ENCODE measurements around the gene UNC5A. TPM values are rescaled to one million over a fixed set of nuclear protein-coding genes. Genes with fewer than 3 reads are reported as not detected.

UNC5A gene
- total RNA-seq, 2 experiments from 2014 or later: not detected

- Mint-ChIP-seq H3K4me3 (no peak overlapping the region), H3K36me3 (ENCODE audit: low read depth) (no peaks in the 10 kb centered on the region), H3K9me3 (ENCODE audit: low read depth) (no peaks in the 10 kb centered on the region), H3K4me1 (no peaks in the 10 kb centered on the region), H3K27ac (no peak overlapping the region), H3K27me3 (peaks cover 31% of the 10 kb centered on the region)
- ATAC-seq: no peak
- ChIA-PET POLR2A (no interaction called here), CTCF (no interaction called here)
- no peak for DNase-seq
- intact Hi-C loops (cut with DNase I, micrococcal nuclease): no loop called here
These were observed 33.3 kb downstream of the UNC5A start for GRCh38 chr5:176843673-176844072.

- intact Hi-C loops (cut with DNase I, micrococcal nuclease): no loop called here
- H3K27ac Mint-ChIP-seq: no peak overlapping the region
- ATAC-seq: no peak
- POLR2A ChIA-PET: no interaction called here
- no peak overlapping the region for H3K4me3 Mint-ChIP-seq
- H3K27me3 Mint-ChIP-seq: peaks cover 28% of the 10 kb centered on the region
- H3K36me3 Mint-ChIP-seq (ENCODE audit: low read depth): no peaks in the 10 kb centered on the region
- CTCF ChIA-PET: no interaction called here
- DNase-seq: no peak
- no peaks in the 10 kb centered on the region for H3K4me1 Mint-ChIP-seq
- H3K9me3 Mint-ChIP-seq (ENCODE audit: low read depth): no peaks in the 10 kb centered on the region
These were observed 33.9 kb downstream of the UNC5A start for GRCh38 chr5:176844281-176844680.

- H3K4me3 Mint-ChIP-seq: no peak overlapping the region
- H3K27me3 Mint-ChIP-seq: peaks cover 29% of the 10 kb centered on the region
- DNase-seq (no peak), ATAC-seq (no peak)
- H3K4me1 Mint-ChIP-seq: no peaks in the 10 kb centered on the region
- CTCF ChIA-PET: no interaction called here
- intact Hi-C loops (cut with DNase I, micrococcal nuclease): no loop called here
- H3K27ac Mint-ChIP-seq: no peak overlapping the region
- POLR2A ChIA-PET: no interaction called here
- no peaks in the 10 kb centered on the region for H3K36me3 Mint-ChIP-seq (ENCODE audit: low read depth)
- no peaks in the 10 kb centered on the region for H3K9me3 Mint-ChIP-seq (ENCODE audit: low read depth)
These were observed 34.5 kb downstream of the UNC5A start for GRCh38 chr5:176844706-176845391.

- no peak overlapping the region for H3K27ac Mint-ChIP-seq
- ChIA-PET CTCF (no interaction called here), POLR2A (no interaction called here)
- intact Hi-C loops (cut with DNase I, micrococcal nuclease): no loop called here
- H3K27me3 Mint-ChIP-seq: peaks cover 31% of the 10 kb centered on the region
- no peak overlapping the region for H3K4me3 Mint-ChIP-seq
- no peaks in the 10 kb centered on the region for H3K9me3 Mint-ChIP-seq (ENCODE audit: low read depth)
- H3K36me3 Mint-ChIP-seq (ENCODE audit: low read depth): no peaks in the 10 kb centered on the region
- DNase-seq (no peak), ATAC-seq (no peak)
- no peaks in the 10 kb centered on the region for H3K4me1 Mint-ChIP-seq
These were observed 35.0 kb downstream of the UNC5A start for GRCh38 chr5:176845392-176845713.

GRCh38 chr5:176846335-176847140 is 36.2 kb downstream of the UNC5A start:
- intact Hi-C loops (cut with DNase I, micrococcal nuclease): no loop called here
- ATAC-seq (peak; percentile 53), DNase-seq (peak; percentile 33)
- ChIA-PET POLR2A (no interaction called here), CTCF (no interaction called here)
- no peaks in the 10 kb centered on the region for H3K4me1 Mint-ChIP-seq
- H3K36me3 Mint-ChIP-seq (ENCODE audit: low read depth): no peaks in the 10 kb centered on the region
- no peaks in the 10 kb centered on the region for H3K9me3 Mint-ChIP-seq (ENCODE audit: low read depth)
- no peak overlapping the region for H3K4me3 Mint-ChIP-seq
- H3K27ac Mint-ChIP-seq: no peak overlapping the region
- H3K27me3 Mint-ChIP-seq: peaks cover 27% of the 10 kb centered on the region

- no peak for ATAC-seq
- no peaks in the 10 kb centered on the region for H3K9me3 Mint-ChIP-seq (ENCODE audit: low read depth)
- no peaks in the 10 kb centered on the region for H3K4me1 Mint-ChIP-seq
- intact Hi-C loops (cut with DNase I, micrococcal nuclease): no loop called here
- H3K27ac Mint-ChIP-seq: no peak overlapping the region
- no peak overlapping the region for H3K4me3 Mint-ChIP-seq
- ChIA-PET CTCF (no interaction called here), POLR2A (no interaction called here)
- peaks cover 26% of the 10 kb centered on the region for H3K27me3 Mint-ChIP-seq
- no peak for DNase-seq
- no peaks in the 10 kb centered on the region for H3K36me3 Mint-ChIP-seq (ENCODE audit: low read depth)
These were observed 36.8 kb downstream of the UNC5A start for GRCh38 chr5:176847148-176847547.

- Mint-ChIP-seq H3K4me3 (no peak overlapping the region), H3K27ac (no peak overlapping the region), H3K4me1 (no peaks in the 10 kb centered on the region), H3K27me3 (peaks cover 24% of the 10 kb centered on the region), H3K36me3 (ENCODE audit: low read depth) (no peaks in the 10 kb centered on the region), H3K9me3 (ENCODE audit: low read depth) (no peaks in the 10 kb centered on the region)
- no peak for DNase-seq
- ChIA-PET CTCF (interaction anchor here (0.7 kb wide), 1 partner anchor 1993 kb away, joined by 3 read pairs; no protein-coding TSS in a partner anchor), POLR2A (no interaction called here)
- intact Hi-C loops (cut with DNase I, micrococcal nuclease): no loop called here
- ATAC-seq: no peak
These were observed 37.4 kb downstream of the UNC5A start for GRCh38 chr5:176847726-176848290.

GRCh38 chr5:176848651-176849050 is 38.3 kb downstream of the UNC5A start:
- Mint-ChIP-seq H3K36me3 (ENCODE audit: low read depth) (no peaks in the 10 kb centered on the region), H3K4me3 (no peak overlapping the region), H3K27ac (no peak overlapping the region), H3K27me3 (peaks cover 22% of the 10 kb centered on the region), H3K9me3 (ENCODE audit: low read depth) (no peaks in the 10 kb centered on the region), H3K4me1 (no peaks in the 10 kb centered on the region)
- no peak for DNase-seq
- intact Hi-C loops (cut with DNase I, micrococcal nuclease): no loop called here
- no peak for ATAC-seq
- ChIA-PET CTCF (interaction anchor here (0.7 kb wide), 1 partner anchor 1993 kb away, joined by 3 read pairs; no protein-coding TSS in a partner anchor), POLR2A (no interaction called here)

GRCh38 chr5:176849611-176850227 is 39.4 kb downstream of the UNC5A start:
- ChIA-PET CTCF (no interaction called here), POLR2A (no interaction called here)
- DNase-seq (no peak), ATAC-seq (no peak)
- H3K27ac Mint-ChIP-seq: no peak overlapping the region
- H3K27me3 Mint-ChIP-seq: peaks cover 22% of the 10 kb centered on the region
- no peaks in the 10 kb centered on the region for H3K36me3 Mint-ChIP-seq (ENCODE audit: low read depth)
- H3K9me3 Mint-ChIP-seq (ENCODE audit: low read depth): no peaks in the 10 kb centered on the region
- H3K4me1 Mint-ChIP-seq: no peaks in the 10 kb centered on the region
- H3K4me3 Mint-ChIP-seq: no peak overlapping the region
- intact Hi-C loops (cut with DNase I, micrococcal nuclease): no loop called here

- no peak overlapping the region for H3K4me3 Mint-ChIP-seq
- H3K9me3 Mint-ChIP-seq (ENCODE audit: low read depth): no peaks in the 10 kb centered on the region
- no peak overlapping the region for H3K27ac Mint-ChIP-seq
- ChIA-PET CTCF (no interaction called here), POLR2A (no interaction called here)
- ATAC-seq: no peak
- peaks cover 17% of the 10 kb centered on the region for H3K27me3 Mint-ChIP-seq
- H3K4me1 Mint-ChIP-seq: no peaks in the 10 kb centered on the region
- no peaks in the 10 kb centered on the region for H3K36me3 Mint-ChIP-seq (ENCODE audit: low read depth)
- DNase-seq: no peak
- intact Hi-C loops (cut with DNase I, micrococcal nuclease): no loop called here
These were observed 40.2 kb downstream of the UNC5A start for GRCh38 chr5:176850371-176851245.

GRCh38 chr5:176851380-176851779 is 41.0 kb downstream of the UNC5A start:
- CTCF ChIA-PET: no interaction called here
- ATAC-seq: no peak
- POLR2A ChIA-PET: no interaction called here
- H3K27me3 Mint-ChIP-seq: peaks cover 11% of the 10 kb centered on the region
- no peaks in the 10 kb centered on the region for H3K9me3 Mint-ChIP-seq (ENCODE audit: low read depth)
- H3K4me1 Mint-ChIP-seq: no peaks in the 10 kb centered on the region
- no peaks in the 10 kb centered on the region for H3K36me3 Mint-ChIP-seq (ENCODE audit: low read depth)
- no peak overlapping the region for H3K27ac Mint-ChIP-seq
- H3K4me3 Mint-ChIP-seq: no peak overlapping the region
- DNase-seq: no peak
- intact Hi-C loops (cut with DNase I, micrococcal nuclease): no loop called here
